GM18868 (cell line): Measurements from ENCODE around the gene DTWD2.
"Not testable (repeated sequence)": the region's sequence is repeated elsewhere in the genome, so short reads cannot be mapped to it uniquely, and the experiment has no call there.

Experiments used
- ATAC-seq: cut with Tn5 transposase; IDR thresholded peaks from one replicate; pipeline ENCODE4 v1.9.1; 2021; ENCODE audit warnings: mild to moderate bottlenecking, moderate library complexity; ENCODE audit not compliant: unreplicated experiment

The DTWD2 gene

DNA sequence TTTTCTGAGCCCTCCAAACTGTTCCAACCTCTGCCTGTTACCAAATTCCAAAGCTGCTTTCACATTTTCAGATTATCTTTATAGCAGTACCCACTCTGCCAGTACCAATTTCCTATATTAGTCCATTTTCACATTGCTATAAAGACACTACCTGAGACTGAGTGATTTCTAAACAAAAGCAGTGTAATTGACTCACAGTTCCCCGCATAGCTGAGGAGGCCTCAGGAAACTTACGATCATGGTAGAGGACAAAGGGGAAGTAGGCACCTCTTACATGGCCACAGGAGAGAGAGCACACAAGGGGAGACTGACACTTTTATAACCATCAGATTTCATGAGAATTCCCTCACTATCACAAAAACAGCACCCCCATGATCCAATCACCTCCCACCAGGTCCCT lies 105.0 kb downstream of the DTWD2 start:
- peak; percentile 73 for ATAC-seq

- ATAC-seq: no peak
Measured at GRCh38 chr5:118882666-118883065, 105.7 kb downstream of the DTWD2 start.

- ATAC-seq: not testable (repeated sequence)
Measured at GRCh38 chr5:118876852-118877251, 111.5 kb downstream of the DTWD2 start.

GRCh38 chr5:118875131-118875530 lies 113.2 kb downstream of the DTWD2 start:
- ATAC-seq: no peak

DNA sequence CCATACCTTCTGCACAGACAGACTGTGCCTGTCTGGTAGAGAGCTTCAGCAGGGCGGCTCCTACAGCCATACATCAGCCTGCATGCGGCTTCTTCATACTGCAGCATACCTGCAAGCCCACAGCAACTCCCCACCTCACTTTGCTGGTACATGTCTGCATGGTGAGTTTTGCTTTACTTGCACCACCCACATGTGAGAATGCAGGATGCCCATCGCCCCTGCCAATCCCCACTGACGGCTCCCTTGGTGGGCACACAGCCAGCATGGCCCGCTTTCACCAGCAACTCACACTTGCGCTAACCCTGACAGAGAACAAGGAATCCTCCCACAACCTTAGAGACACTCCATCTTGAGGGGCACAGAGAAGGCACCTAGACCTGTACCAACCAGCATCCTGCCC lies 114.9 kb downstream of the DTWD2 start:
- no peak for ATAC-seq

- no peak for ATAC-seq
Measured at GRCh38 chr5:118863345-118863744, 125.0 kb downstream of the DTWD2 start.

DNA sequence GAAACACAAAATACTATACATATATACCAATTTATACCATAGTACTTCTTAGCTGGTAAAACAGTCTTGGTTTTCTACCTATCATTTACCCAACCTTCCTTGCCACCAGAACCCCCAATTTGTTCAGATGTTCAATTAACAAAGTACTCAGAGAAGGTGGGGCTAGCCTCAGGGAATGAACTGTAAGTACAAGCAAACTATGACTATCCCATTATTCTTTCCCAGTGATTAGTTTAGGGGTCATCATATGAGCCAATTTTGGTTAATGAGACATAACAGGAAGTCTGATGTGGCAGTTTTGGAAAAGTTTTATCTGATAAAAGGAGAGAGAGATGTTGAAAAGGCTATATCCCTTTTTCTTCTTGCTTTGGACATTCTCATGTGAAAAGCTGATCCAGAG lies 125.8 kb downstream of the DTWD2 start:
- ATAC-seq: no peak

- no peak for ATAC-seq
Measured at GRCh38 chr5:118857700-118858099, 130.6 kb downstream of the DTWD2 start.

DNA sequence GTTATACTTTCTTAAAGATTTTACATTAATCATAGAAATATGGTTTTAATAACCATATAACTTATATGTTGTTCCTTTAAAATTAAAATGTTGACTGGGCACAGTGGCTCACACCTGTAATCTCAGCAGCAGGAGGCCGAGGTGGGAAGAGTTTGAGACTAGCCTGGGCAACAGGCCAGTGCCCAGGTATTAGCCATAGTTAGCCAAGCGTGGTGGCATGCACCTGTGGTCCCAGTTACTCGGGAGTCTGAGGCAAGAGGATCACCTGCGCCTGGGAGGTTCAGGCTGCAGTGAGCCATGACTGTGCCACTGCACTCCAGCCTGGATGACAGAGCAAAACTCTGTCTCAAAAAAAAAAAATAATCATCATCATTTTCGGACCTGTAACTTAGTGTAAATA lies 133.5 kb downstream of the DTWD2 start:
- no peak for ATAC-seq

GRCh38 chr5:118851785-118852184 lies 136.6 kb downstream of the DTWD2 start:
- not testable (repeated sequence) for ATAC-seq

DNA sequence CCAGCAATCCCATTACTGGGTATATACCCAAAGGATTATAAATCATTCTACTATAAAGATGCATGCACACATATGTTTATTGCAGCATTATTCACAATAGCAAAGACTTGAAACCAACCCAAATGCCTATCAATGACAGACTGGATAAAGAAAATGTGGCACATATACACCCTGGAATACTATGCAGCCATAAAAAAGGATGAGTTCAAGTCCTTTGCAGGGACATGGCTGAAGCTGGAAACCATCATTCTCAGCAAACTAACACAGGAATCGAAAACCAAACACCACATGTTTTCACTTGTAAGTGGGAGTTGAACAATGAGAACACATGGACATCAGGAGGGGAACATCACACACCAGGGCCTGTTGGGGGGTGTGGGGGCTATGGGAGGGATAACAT lies 138.8 kb downstream of the DTWD2 start:
- not testable (repeated sequence) for ATAC-seq

DNA sequence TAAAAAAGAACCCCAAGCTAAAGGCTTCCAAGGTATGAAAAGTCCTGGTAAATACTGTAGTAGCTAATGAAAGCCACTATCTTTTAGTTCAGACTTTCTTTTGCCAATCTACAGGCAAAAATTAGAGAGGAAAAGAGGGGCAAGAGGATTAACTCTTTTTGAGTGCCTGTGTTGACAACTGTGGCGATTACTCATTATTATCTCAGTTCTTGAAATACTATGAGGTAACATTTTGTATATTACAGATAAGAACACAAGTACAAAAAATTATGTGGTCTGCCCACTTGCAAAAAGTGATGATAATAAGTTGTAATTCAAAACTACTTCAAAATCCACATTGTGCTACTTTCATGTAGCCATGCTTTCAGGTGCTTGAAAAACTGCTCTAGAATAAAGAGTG lies 144.0 kb downstream of the DTWD2 start:
- no peak for ATAC-seq

- ATAC-seq: no peak
Measured at GRCh38 chr5:118834710-118835109, 153.6 kb downstream of the DTWD2 start.

GRCh38 chr5:118832974-118833373 lies 155.4 kb downstream of the DTWD2 start:
- ATAC-seq: peak; percentile 53

DNA sequence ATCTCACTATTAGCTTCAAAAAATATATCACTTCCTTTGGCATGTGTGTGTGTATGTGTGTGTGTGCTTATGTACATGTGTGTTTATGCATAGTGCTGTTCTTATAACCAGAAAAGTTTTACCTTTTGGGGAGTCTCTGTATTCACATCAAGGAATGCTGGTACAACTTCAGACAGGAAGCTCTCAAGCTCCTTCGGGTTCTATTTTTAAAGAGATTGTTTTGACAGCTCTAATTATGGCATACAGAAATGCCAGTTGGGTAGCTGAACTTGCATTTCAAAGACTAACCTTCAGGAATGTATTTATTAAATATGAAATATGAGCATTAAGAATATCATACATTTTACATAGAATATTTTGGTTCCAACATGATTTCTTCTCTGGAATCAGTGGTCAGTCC lies 163.1 kb downstream of the DTWD2 start:
- ATAC-seq: no peak

GRCh38 chr5:118818604-118819003 lies 169.7 kb downstream of the DTWD2 start:
- ATAC-seq: peak; percentile 77

DNA sequence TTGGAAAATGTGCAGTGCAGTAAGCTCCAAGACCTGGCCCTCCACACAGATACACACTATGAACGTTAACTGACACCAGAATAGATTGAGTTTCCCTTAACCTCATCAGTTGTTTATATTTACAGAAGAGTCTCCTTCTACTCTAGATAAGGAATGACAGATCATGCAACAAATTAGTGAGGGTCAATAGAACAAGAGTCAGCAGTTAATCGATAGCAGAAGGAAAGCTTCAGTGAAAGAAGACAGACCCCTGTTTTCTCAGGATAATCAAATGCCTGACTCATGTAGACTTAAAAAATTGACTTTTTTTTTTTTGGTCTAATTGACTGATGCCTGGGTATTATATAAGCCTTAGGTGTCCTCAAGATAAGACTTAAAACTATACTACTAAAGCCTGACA lies 179.9 kb downstream of the DTWD2 start:
- ATAC-seq: no peak

DNA sequence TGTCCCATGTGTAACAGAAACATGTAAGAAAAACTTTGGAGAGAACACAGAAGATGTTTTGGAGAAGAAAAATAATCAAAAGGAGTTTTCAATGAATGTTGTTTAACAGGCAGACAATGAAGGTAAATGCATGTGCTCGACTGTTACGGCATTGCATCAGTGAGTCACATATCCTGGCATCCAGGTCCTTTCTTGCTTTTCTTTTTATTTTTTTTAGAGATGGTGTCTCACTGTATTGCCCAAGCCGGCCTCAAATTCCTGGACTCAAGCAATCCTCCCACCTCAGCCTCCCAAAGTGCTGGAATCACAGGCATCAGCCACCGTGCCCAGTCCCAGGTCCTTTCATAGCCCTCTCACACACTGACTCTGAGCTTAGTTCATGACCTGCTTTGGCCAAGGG lies 181.8 kb downstream of the DTWD2 start:
- no peak for ATAC-seq

DNA sequence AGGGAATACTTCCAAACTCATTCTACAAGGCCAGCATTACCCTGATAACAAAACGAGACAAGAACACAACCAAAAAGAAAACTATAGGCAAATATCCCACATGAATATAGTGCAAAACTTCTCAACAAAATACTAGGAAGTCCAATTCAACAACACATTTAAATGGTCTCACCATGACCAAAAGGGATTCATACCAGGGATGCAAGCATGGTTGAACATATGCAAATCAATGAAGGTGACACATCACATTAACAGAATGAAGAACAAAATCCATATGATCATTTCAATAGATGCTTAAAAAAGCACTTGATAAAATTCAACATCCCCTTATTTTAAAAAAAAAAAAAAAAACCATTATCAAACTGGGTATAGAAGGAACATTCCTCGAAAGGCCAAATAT lies 186.0 kb downstream of the DTWD2 start:
- ATAC-seq: no peak

- ATAC-seq: no peak
Measured at GRCh38 chr5:118796081-118796480, 192.3 kb downstream of the DTWD2 start.

- ATAC-seq: no peak
Measured at GRCh38 chr5:118794281-118794680, 194.1 kb downstream of the DTWD2 start.

DNA sequence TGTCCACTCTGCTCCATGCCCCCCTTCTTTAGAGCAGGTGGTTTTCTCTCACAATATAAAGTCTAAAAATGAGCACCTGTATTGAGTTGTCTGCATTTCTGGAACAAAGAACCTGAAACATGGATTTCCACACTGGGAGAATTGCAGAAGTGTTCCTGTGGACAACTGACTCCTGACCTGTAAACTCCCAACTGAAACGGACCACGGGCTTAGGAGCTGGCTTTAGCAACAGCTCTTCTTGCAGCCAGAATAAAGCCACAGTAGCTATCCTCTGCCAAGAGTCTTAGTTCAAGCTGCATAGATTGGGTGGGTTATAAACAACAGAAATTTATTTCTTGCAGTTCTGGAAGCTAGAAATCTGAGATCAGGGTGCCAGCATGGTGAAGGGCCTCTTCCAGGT lies 194.7 kb downstream of the DTWD2 start:
- no peak for ATAC-seq

GRCh38 chr5:118793091-118793490 lies 195.3 kb downstream of the DTWD2 start:
- ATAC-seq: no peak
